Omental fat pad (tissue), 4 donors: ENCODE results near the gene LRG1. TPM values are rescaled to one million over a fixed set of nuclear protein-coding genes. Genes with fewer than 3 reads are reported as not detected.

Experiments
- ATAC-seq: fragments of 150-250 bp; one replicate; pipeline ENCODE4 v1.9.1; 2016; ENCODE audit warnings: mild to moderate bottlenecking, moderate library complexity; ENCODE audit not compliant: low FRiP score
- DNase-seq: peaks from one replicate; pipeline ENCODE4 v3.0.0-alpha.2; 2019; ENCODE audit warnings: low spot score
- CTCF ChIP-seq, 3 donors: fragments of 450-650 bp; IDR thresholded peaks; one replicate each; pipeline ENCODE4 v1.5.1; 2016 to 2017; ENCODE audit warnings: antibody characterized with exemption in 3 of 3, mild to moderate bottlenecking in 3 of 3, moderate library complexity in 2 of 3
- total RNA-seq, 4 donors: library from RNA; depleted of rRNA; stranded (reverse); fragments of >200 nt; gene quantifications; one replicate each; pipeline ENCODE4 v1.1.0, GENCODE V29; 2016

Gene LRG1
- total RNA-seq, 4 donors from 2014 or later = 1.4 to 22.6 (median 5.4) TPM

- no peak for TF ChIP-seq CTCF (IDR thresholded peaks at IDR 0.05)
- no peak for DNase-seq
Measured at GRCh38 chr19:4503825-4504170, 36.0 kb downstream of the LRG1 start.

GRCh38 chr19:4503132-4503824 lies 36.6 kb downstream of the LRG1 start:
- DNase-seq (no peak), ATAC-seq (no peak)

More at GRCh38 chr19:4503825-4504170, 36.0 kb downstream of the LRG1 start:
- no peak for ATAC-seq

GRCh38 chr19:4502282-4503131 lies 37.3 kb downstream of the LRG1 start:
- DNase-seq (no peak), ATAC-seq (no peak)
- no peak for TF ChIP-seq CTCF (IDR thresholded peaks at IDR 0.05)

More at GRCh38 chr19:4503132-4503824, 36.6 kb downstream of the LRG1 start:
- no peak for TF ChIP-seq CTCF (IDR thresholded peaks at IDR 0.05)

- no peak for TF ChIP-seq CTCF (IDR thresholded peaks at IDR 0.05)
- no peak for DNase-seq
- ATAC-seq = no peak
Measured at GRCh38 chr19:4501691-4502090, 38.1 kb downstream of the LRG1 start.

- no peak for DNase-seq
- TF ChIP-seq CTCF (IDR thresholded peaks at IDR 0.05) = no peak
- ATAC-seq = no peak
Measured at GRCh38 chr19:4500841-4501591, 38.8 kb downstream of the LRG1 start.

GRCh38 chr19:4499855-4500254 lies 40.0 kb downstream of the LRG1 start:
- ATAC-seq (no peak), DNase-seq (no peak)
- no peak for TF ChIP-seq CTCF (IDR thresholded peaks at IDR 0.05)
